ENCODE data around the gene ATP8A2.

ATP8A2 gene

GRCh38 chr13:26052337-26052736, 680.6 kb downstream of the ATP8A2 start:
- Histone ChIP-seq H3K4me3 (peak overlapping the region; percentile 73), H3K27ac (no peak overlapping the region)
- DNase-seq (ENCODE audit: low spot score), result no peak
- TF ChIP-seq, protein P1, sequence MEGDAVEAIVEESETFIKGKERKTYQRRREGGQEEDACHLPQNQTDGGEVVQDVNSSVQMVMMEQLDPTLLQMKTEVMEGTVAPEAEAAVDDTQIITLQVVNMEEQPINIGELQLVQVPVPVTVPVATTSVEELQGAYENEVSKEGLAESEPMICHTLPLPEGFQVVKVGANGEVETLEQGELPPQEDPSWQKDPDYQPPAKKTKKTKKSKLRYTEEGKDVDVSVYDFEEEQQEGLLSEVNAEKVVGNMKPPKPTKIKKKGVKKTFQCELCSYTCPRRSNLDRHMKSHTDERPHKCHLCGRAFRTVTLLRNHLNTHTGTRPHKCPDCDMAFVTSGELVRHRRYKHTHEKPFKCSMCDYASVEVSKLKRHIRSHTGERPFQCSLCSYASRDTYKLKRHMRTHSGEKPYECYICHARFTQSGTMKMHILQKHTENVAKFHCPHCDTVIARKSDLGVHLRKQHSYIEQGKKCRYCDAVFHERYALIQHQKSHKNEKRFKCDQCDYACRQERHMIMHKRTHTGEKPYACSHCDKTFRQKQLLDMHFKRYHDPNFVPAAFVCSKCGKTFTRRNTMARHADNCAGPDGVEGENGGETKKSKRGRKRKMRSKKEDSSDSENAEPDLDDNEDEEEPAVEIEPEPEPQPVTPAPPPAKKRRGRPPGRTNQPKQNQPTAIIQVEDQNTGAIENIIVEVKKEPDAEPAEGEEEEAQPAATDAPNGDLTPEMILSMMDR (IDR thresholded peaks at IDR 0.05), result no peak

DNA sequence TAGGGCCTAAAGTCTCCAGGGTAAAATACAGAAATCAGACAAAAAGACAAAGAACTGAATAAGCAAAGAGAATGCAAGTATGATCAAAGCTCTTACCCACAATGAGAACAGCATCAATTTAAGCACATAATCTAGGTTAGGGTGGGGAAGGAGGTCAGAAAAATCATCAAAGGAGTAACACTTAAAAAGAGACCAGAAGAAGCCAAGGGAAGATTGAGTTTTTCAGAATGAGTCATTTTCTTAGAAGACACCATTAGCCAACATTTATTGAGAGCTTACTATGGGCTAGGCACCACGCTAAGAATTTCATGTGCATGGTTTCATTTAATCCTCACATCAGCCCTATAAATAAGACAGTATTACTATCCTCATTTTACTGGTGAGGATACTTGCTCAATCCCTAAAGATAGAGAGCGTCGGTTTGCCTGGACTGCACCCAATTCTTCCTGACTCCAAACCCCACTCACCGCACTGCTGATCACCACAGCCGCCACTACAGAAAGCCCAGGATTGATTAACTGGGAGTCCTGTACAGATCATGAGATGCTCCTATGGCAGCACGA, 681.7 kb downstream of the ATP8A2 start:
- H3K4me3 ChIP-seq, result no peak overlapping the region
- TF ChIP-seq, protein P1 (IDR thresholded peaks at IDR 0.05), result no peak
- H3K27ac ChIP-seq, result no peak overlapping the region
- DNase-seq (ENCODE audit: low spot score), result no peak

DNA sequence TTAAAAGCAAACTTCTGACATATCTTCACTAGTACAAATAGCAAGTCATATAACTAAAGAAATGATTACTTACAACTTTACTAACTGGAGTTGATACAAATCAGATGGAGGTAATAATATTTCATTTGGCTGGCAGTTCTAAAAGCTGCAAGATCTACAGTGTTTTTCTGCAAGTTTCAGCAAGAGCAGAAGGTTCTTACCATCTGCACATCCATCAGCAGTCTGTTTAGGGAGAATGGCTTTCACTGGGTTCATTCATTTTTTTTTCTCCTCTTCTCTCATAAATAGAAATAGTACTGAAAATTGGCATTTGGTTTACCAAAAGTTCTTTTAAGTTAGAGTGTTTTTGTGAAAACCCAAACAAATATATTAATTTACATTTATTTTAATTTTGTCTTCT, 683.1 kb downstream of the ATP8A2 start:
- no peak overlapping the region for H3K27ac ChIP-seq
- TF ChIP-seq, protein P1 (IDR thresholded peaks at IDR 0.05), result no peak
- no peak for DNase-seq (ENCODE audit: low spot score)
- H3K4me3 ChIP-seq, result no peak overlapping the region

GRCh38 chr13:26058704-26059103, 686.9 kb downstream of the ATP8A2 start:
- Histone ChIP-seq H3K4me3 (no peak overlapping the region), H3K27ac (no peak overlapping the region)
- TF ChIP-seq, protein P1 (IDR thresholded peaks at IDR 0.05), result no peak
- DNase-seq (ENCODE audit: low spot score), result no peak

- H3K4me3 ChIP-seq, result no peak overlapping the region
- no peak for DNase-seq (ENCODE audit: low spot score)
- TF ChIP-seq, protein P1 (IDR thresholded peaks at IDR 0.05), result no peak
- H3K27ac ChIP-seq, result no peak overlapping the region
These were observed 688.6 kb downstream of the ATP8A2 start for GRCh38 chr13:26060357-26060756.

DNA sequence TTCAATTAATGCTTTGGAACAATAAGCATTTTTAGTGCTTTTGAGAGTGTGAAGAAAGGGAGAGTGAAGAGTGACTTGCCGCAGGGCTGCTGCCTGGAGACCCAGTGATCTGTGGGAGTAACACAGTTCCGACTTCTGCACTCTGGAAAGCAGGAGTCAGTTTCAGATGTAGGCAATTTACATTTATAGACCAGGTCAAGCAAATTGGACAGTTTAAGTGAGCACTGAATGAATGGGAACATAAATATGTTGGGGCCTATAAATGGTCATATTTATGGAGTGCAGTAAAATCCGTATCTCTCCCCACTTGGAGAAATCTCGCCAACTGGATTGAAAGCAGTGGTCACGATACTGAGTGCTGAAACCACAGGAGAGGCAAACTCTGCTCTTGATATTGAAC, 689.5 kb downstream of the ATP8A2 start:
- Histone ChIP-seq H3K27ac (no peak overlapping the region), H3K4me3 (no peak overlapping the region)
- TF ChIP-seq, protein P1 (IDR thresholded peaks at IDR 0.05), result no peak
- DNase-seq (ENCODE audit: low spot score), result no peak

- Histone ChIP-seq H3K4me3 (no peak overlapping the region), H3K27ac (no peak overlapping the region)
- DNase-seq (ENCODE audit: low spot score), result no peak
- TF ChIP-seq, protein P1 (IDR thresholded peaks at IDR 0.05), result no peak
These were observed 690.2 kb downstream of the ATP8A2 start for GRCh38 chr13:26061947-26062346.

All from coronary artery (tissue), 2 donors.